ENCODE results near the gene TFF2. TPM values are rescaled to one million over a fixed set of nuclear protein-coding genes. Genes with fewer than 3 reads are reported as not detected.

TFF2 gene
- total RNA-seq, 4 donors from 2014 or later, result 0.68 TPM; not detected in 3

DNA sequence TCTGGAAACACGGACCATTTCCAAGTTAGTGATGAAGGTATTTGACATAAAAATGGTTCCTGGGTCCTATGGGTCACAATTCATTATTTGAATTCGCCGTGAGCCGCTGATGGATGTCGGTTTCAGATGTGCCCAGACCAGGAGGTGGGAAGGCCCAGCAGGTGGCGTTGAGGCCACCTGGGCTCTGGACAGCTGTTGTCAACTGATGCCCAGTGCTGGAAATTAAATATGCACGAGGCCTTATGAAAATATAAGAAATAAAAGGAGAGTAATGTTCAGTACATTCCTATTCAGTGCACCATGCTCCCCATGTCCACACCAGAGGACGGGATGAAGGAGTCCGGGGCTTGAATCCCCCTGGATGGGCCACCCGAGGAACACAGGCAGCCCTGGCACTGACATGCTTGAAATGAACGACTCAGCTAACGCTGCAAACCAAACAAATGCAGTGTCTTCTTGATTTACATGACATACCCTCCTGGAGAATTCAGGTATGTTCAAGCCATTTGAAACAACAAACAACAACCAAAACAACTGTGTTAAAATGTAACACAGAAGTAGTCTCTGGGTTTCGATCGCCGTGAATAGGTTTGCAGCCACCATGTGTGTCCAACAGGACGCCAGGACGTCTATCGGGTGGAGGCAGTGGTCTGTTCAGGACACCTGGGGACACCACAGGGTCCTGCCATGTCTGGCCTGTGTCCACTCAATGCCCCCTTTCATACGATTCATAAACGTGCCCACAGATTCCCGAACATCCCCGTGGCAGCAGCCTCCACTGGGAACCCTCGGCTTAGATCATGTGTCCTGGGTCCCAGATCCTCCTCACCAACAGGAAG, 41.7 kb downstream of the TFF2 start:
- in situ Hi-C loops (cut with MboI; ENCODE audit: low pct_ligation_motif_present in 1 of 4, low pct_unique_long_range_greater_than_20kb in 1 of 4, low sequenced_read_pairs in 3 of 4) (loop anchor here in 1 of 4 donors (25.0 kb wide), 1 partner anchor 253 kb away; no protein-coding TSS in a partner anchor), intact Hi-C loops (cut with DNase I; ENCODE audit: low total_unique reads) (no loop called here)
- 37 to 48% methylated on average over 9 to 23 of the region's 23 CpGs for WGBS, 2 donors (ENCODE audit: low coverage in 1 of 2)
- H3K4me3 ChIP-seq, result no peak overlapping the region
- TF ChIP-seq POLR2AphosphoS5 (IDR thresholded peaks at IDR 0.05) (no peak), EP300 (IDR thresholded peaks at IDR 0.05; ENCODE audit: low read depth) (no peak), POLR2A (IDR thresholded peaks at IDR 0.05) (no peak)
- TF ChIP-seq, protein P1, sequence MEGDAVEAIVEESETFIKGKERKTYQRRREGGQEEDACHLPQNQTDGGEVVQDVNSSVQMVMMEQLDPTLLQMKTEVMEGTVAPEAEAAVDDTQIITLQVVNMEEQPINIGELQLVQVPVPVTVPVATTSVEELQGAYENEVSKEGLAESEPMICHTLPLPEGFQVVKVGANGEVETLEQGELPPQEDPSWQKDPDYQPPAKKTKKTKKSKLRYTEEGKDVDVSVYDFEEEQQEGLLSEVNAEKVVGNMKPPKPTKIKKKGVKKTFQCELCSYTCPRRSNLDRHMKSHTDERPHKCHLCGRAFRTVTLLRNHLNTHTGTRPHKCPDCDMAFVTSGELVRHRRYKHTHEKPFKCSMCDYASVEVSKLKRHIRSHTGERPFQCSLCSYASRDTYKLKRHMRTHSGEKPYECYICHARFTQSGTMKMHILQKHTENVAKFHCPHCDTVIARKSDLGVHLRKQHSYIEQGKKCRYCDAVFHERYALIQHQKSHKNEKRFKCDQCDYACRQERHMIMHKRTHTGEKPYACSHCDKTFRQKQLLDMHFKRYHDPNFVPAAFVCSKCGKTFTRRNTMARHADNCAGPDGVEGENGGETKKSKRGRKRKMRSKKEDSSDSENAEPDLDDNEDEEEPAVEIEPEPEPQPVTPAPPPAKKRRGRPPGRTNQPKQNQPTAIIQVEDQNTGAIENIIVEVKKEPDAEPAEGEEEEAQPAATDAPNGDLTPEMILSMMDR (IDR thresholded peaks at IDR 0.05), result peak in 3 of 5 experiments; percentile 10 to 44 (median 30)
- peaks cover 18 to 38% (median 24%) of the 10 kb centered on the region in 4 donors for H3K4me1 ChIP-seq
- peak overlapping the region in 1 of 4 donors; percentile 2 for H3K27ac ChIP-seq
- DNase-seq, result no peak
- H3K36me3 ChIP-seq, result no peaks in the 10 kb centered on the region
- H3K9me3 ChIP-seq, result no peaks in the 10 kb centered on the region
- peaks cover 11% of the 10 kb centered on the region for H3K27me3 ChIP-seq

DNA sequence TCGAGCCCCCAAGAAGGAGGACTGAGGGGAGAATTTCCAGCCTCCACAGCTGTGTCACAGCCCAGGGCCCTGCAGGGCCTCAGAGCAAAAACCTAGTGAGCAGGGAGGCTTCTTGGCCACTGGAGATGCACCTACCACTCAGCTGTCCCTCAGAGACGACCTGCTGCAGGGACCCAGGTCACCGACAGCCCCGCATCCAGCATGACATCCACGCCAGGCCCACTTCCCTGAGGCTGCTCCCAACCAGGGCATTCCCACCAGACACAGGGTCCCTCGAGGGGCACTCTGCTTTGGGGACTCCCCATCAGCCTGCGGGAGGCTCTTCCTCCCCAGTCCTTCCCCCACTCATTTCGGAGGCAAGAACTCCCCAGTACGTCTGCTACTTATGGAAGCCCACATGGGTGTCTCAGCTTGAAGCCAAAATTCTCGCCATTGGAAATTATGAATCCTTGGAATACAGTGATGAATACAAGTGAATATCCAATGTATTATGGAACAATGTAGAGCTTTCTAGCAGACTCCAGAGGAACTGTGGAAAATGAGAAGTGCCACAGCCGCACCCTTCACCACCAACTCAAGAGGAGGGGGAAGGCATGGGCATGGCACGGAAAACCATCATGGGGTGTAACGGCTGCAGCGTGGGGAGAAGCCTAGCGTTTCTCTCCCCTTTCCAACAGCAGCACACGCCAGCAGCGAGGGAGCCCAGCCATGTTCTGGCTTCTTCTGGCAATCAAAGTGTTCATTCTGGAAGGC, 42.5 kb downstream of the TFF2 start:
- whole genome bisulfite sequencing, 2 donors (ENCODE audit: low coverage in 1 of 2), result 78 to 82% methylated on average over 8 to 17 of the region's 17 CpGs
- Histone ChIP-seq H3K4me1 (peaks cover 15 to 31% (median 23%) of the 10 kb centered on the region in 4 donors), H3K36me3 (no peaks in the 10 kb centered on the region), H3K27ac (no peak overlapping the region), H3K9me3 (no peaks in the 10 kb centered on the region), H3K4me3 (no peak overlapping the region), H3K27me3 (peaks cover 11% of the 10 kb centered on the region)
- intact Hi-C loops (cut with DNase I; ENCODE audit: low total_unique reads), result no loop called here
- no peak for DNase-seq
- in situ Hi-C loops (cut with MboI; ENCODE audit: low pct_ligation_motif_present in 1 of 4, low pct_unique_long_range_greater_than_20kb in 1 of 4, low sequenced_read_pairs in 3 of 4), result loop anchor here in 1 of 4 donors (25.0 kb wide), 1 partner anchor 254 kb away; no protein-coding TSS in a partner anchor
- no peak for TF ChIP-seq POLR2A (IDR thresholded peaks at IDR 0.05)
- TF ChIP-seq EP300 (IDR thresholded peaks at IDR 0.05; ENCODE audit: low read depth), result no peak
- TF ChIP-seq POLR2AphosphoS5 (IDR thresholded peaks at IDR 0.05), result no peak
- TF ChIP-seq, protein P1 (IDR thresholded peaks at IDR 0.05), result no peak

DNA sequence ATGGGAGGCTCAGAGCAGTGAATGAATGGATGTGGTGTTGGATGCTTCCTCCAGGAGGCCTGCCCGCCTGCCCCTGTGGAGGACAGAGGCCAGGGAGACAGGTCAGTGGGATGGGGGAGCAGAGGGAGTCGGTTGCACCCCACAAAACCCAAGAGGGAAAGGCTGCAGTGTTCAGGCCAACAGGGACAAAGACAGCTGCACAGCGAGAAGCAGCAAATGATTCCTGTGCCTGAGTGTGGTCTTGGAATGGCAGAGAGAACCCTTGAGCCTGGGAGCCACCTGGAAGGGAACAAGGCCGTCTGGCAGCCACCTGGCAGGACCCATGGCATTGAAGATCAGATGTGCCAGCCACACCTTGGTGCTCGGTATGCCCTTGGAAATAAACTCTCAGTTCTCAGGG, 43.7 kb downstream of the TFF2 start:
- H3K4me1 ChIP-seq, result peaks cover 8 to 19% (median 11%) of the 10 kb centered on the region in 4 donors
- H3K27ac ChIP-seq, result no peak overlapping the region
- no peak for DNase-seq
- no peaks in the 10 kb centered on the region for H3K36me3 ChIP-seq
- TF ChIP-seq POLR2A (IDR thresholded peaks at IDR 0.05) (no peak), POLR2AphosphoS5 (IDR thresholded peaks at IDR 0.05) (peak in 1 of 3 donors; percentile 13), EP300 (IDR thresholded peaks at IDR 0.05; ENCODE audit: low read depth) (no peak)
- TF ChIP-seq, protein P1 (IDR thresholded peaks at IDR 0.05), result no peak
- WGBS, 2 donors (ENCODE audit: low coverage in 1 of 2), result 40 to 60% methylated on average over 1 to 5 of the region's 5 CpGs
- H3K27me3 ChIP-seq, result peaks cover 11% of the 10 kb centered on the region
- H3K9me3 ChIP-seq, result no peaks in the 10 kb centered on the region
- in situ Hi-C loops (cut with MboI; ENCODE audit: low pct_ligation_motif_present in 1 of 4, low pct_unique_long_range_greater_than_20kb in 1 of 4, low sequenced_read_pairs in 3 of 4) (loop anchor here in 1 of 4 donors (25.0 kb wide), 1 partner anchor 255 kb away; no protein-coding TSS in a partner anchor), intact Hi-C loops (cut with DNase I; ENCODE audit: low total_unique reads) (no loop called here)
- no peak overlapping the region for H3K4me3 ChIP-seq

All from transverse colon (tissue), 4 donors.